Keratinocyte (primary cell): ENCODE measurements around the gene MAML2. TPM values are rescaled to one million over a fixed set of nuclear protein-coding genes. Genes with fewer than 3 reads are reported as not detected.

Experiments
- DNase-seq: peaks from one replicate; pipeline ENCODE4 v3.0.0-alpha.2; 2011; ENCODE audit warnings: low read depth, missing footprints, low spot score
- FAIRE-seq: peaks from 2 replicates; lab custom pipeline; 2011; peaks lifted over from hg19 to GRCh38; lab: Jason Lieb, UNC
- H2AFZ ChIP-seq: 2 replicates; pipeline ENCODE4 v1.6.0; 2012; ENCODE audit warnings: low read length, control low read depth, inconsistent platforms; ENCODE audit not compliant: control insufficient read depth
- H3K27ac ChIP-seq: 2 replicates; pipeline ENCODE4 v1.5.1; 2011; ENCODE audit warnings: low read length; ENCODE audit not compliant: control insufficient read depth, insufficient read depth
- H3K27me3 ChIP-seq: 3 replicates; pipeline ENCODE4 v1.6.0; 2011; ENCODE audit warnings: low read length; ENCODE audit not compliant: control insufficient read depth, insufficient read depth; ENCODE audit errors: extremely low read depth
- H3K36me3 ChIP-seq, 2 experiments: 2 replicates in 1 of 2; 3 replicates in 1 of 2; pipeline ENCODE4 v1.5.1; 2011; ENCODE audit warnings: low read length in 2 of 2, mild to moderate bottlenecking in 1 of 2; ENCODE audit not compliant: control insufficient read depth in 2 of 2, insufficient read depth in 2 of 2; ENCODE audit errors: extremely low read depth in 1 of 2
- H3K4me1 ChIP-seq: 3 replicates; pipeline ENCODE4 v1.5.1; 2011; ENCODE audit warnings: low read length; ENCODE audit not compliant: control insufficient read depth, insufficient read depth; ENCODE audit errors: extremely low read depth
- H3K4me2 ChIP-seq: 3 replicates; pipeline ENCODE4 v1.6.0; 2011; ENCODE audit warnings: low read depth, low read length; ENCODE audit not compliant: control insufficient read depth, insufficient read depth; ENCODE audit errors: extremely low read depth
- H3K4me3 ChIP-seq, 3 experiments: fragments of 200-600 bp in 1 of 3; sonication (generic) in 1 of 3; 2 replicates in 2 of 3; 3 replicates in 1 of 3; pipeline ENCODE4 v1.5.1; 2011 to 2016; ENCODE audit warnings: low read length in 3 of 3, mild to moderate bottlenecking in 3 of 3, control low read depth in 2 of 3, inconsistent platforms in 1 of 3, low read depth in 1 of 3, mixed read lengths in 1 of 3, mixed run types in 1 of 3, moderate library complexity in 1 of 3; ENCODE audit not compliant: control insufficient read depth in 2 of 3, insufficient read depth in 2 of 3; ENCODE audit errors: extremely low read depth in 1 of 3
- H3K79me2 ChIP-seq: 2 replicates; pipeline ENCODE4 v1.6.0; 2012; ENCODE audit warnings: low read length; ENCODE audit not compliant: control insufficient read depth, insufficient read depth
- H3K9ac ChIP-seq: 3 replicates; pipeline ENCODE4 v1.6.0; 2011; ENCODE audit warnings: low read length; ENCODE audit not compliant: control insufficient read depth, insufficient read depth; ENCODE audit errors: extremely low read depth
- H3K9me1 ChIP-seq: 3 replicates; pipeline ENCODE4 v1.6.0; 2011; ENCODE audit warnings: low read length; ENCODE audit not compliant: control insufficient read depth, insufficient read depth; ENCODE audit errors: extremely low read depth
- H3K9me3 ChIP-seq: 2 replicates; pipeline ENCODE4 v1.5.1; 2012; ENCODE audit warnings: low read depth, low read length; ENCODE audit not compliant: control insufficient read depth
- H4K20me1 ChIP-seq: 3 replicates; pipeline ENCODE4 v1.6.0; 2011; ENCODE audit warnings: low read length; ENCODE audit not compliant: control insufficient read depth, insufficient read depth; ENCODE audit errors: extremely low read depth
- EZH2 ChIP-seq: IDR thresholded peaks from one replicate; pipeline ENCODE4 v1.6.1; 2012; ENCODE audit warnings: inconsistent platforms, mild to moderate bottlenecking, low read length, moderate library complexity
- dilution Hi-C: fragments of 300-500 bp; cut with MboI; formaldehyde crosslinking; loops from one replicate; pipeline ENCODE4 v1.7.0; 2020; ENCODE audit warnings: low sequenced_read_pairs; ENCODE audit not compliant: extremely low pct_ligation_motif_present
- polyA plus RNA-seq, 5 experiments: library from polyadenylated mRNA; depleted of rRNA in 3 of 5; stranded (reverse) in 3 of 5; stranded (forward) in 1 of 5; unstranded in 1 of 5; fragments of >200 nt; gene quantifications; 1 replicate in 1 of 5; 2 replicates in 3 of 5; 3 replicates in 1 of 5; pipeline versions ENCODE4 v1.2.1 to v1.2.3, GENCODE V29; 2011 to 2012; ENCODE audit warnings: missing spikeins in 2 of 5, low read depth in 1 of 5, low replicate concordance in 1 of 5
- TF ChIP-seq, protein P1 (sequence below), 3 experiments: IDR thresholded peaks in 1 of 3; conservative IDR thresholded peaks in 1 of 3; optimal IDR thresholded peaks in 1 of 3; 2 replicates in 2 of 3; 3 replicates in 1 of 3; pipeline versions ENCODE3 to v1.5.1; 2011; ENCODE audit warnings: low read length in 3 of 3, mild to moderate bottlenecking in 3 of 3, moderate library complexity in 2 of 3, control low read depth in 1 of 3, inconsistent platforms in 1 of 3; ENCODE audit not compliant: insufficient read depth in 2 of 3; ENCODE audit errors: extremely low read depth in 1 of 3

Gene MAML2
- polyA plus RNA-seq, 1 donor (not counting 4 experiments of a cell fraction or from before 2014, with no cell fraction given), result 4.2 TPM

GRCh38 chr11:96112192-96113128 is 230.5 kb downstream of the MAML2 start:
- no peaks in the 10 kb centered on the region for H3K9me3 ChIP-seq
- no peak overlapping the region for H3K27ac ChIP-seq
- H4K20me1 ChIP-seq, result no peaks in the 10 kb centered on the region
- peaks cover 25% of the 10 kb centered on the region for H3K4me1 ChIP-seq
- no peak for FAIRE-seq
- no peaks in the 10 kb centered on the region for H3K27me3 ChIP-seq
- DNase-seq, result no peak
- H3K9ac ChIP-seq, result no peak overlapping the region
- H3K9me1 ChIP-seq, result no peaks in the 10 kb centered on the region
- TF ChIP-seq, protein P1, sequence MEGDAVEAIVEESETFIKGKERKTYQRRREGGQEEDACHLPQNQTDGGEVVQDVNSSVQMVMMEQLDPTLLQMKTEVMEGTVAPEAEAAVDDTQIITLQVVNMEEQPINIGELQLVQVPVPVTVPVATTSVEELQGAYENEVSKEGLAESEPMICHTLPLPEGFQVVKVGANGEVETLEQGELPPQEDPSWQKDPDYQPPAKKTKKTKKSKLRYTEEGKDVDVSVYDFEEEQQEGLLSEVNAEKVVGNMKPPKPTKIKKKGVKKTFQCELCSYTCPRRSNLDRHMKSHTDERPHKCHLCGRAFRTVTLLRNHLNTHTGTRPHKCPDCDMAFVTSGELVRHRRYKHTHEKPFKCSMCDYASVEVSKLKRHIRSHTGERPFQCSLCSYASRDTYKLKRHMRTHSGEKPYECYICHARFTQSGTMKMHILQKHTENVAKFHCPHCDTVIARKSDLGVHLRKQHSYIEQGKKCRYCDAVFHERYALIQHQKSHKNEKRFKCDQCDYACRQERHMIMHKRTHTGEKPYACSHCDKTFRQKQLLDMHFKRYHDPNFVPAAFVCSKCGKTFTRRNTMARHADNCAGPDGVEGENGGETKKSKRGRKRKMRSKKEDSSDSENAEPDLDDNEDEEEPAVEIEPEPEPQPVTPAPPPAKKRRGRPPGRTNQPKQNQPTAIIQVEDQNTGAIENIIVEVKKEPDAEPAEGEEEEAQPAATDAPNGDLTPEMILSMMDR (optimal IDR thresholded peaks at IDR 0.05 in 1 of 3, IDR thresholded peaks at IDR 0.05 in 1 of 3, conservative IDR thresholded peaks at IDR 0.05 in 1 of 3; ENCODE audit: extremely low read depth in 1 of 3, insufficient read depth in 2 of 3, low read length in 3 of 3), result no peak
- TF ChIP-seq EZH2, result no peak
- H3K36me3 ChIP-seq, result no peaks in the 10 kb centered on the region
- dilution Hi-C loops, result no loop called here
- H3K4me3 ChIP-seq, result no peak overlapping the region
- no peak overlapping the region for H2AFZ ChIP-seq
- H3K79me2 ChIP-seq, result no peaks in the 10 kb centered on the region
- no peak overlapping the region for H3K4me2 ChIP-seq

DNA sequence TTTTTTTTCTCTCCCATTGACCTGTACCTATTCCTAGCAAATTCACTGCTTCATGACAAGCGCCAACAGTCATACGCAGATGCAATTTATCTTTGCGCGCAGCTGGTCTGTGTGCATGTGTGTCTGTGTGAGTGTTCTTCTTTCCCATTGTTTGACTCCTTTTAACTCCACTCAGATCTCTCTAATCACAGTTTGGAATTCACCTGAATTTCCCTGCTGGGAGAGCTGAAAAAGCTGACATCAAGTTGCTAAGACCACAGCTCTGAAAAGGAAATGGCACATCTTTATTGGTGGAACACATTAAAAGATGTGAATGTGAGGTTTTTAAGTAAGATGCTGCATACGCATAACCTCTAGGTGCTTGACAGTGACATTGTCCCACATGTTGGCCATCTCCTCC is 231.7 kb downstream of the MAML2 start:
- no peaks in the 10 kb centered on the region for H3K79me2 ChIP-seq

More for the DNA sequence above, 231.7 kb downstream of the MAML2 start:
- dilution Hi-C loops, result no loop called here
- DNase-seq, result no peak
- no peak for FAIRE-seq
- no peak overlapping the region for H3K4me3 ChIP-seq
- TF ChIP-seq EZH2, result no peak
- TF ChIP-seq, protein P1 (optimal IDR thresholded peaks at IDR 0.05 in 1 of 3, IDR thresholded peaks at IDR 0.05 in 1 of 3, conservative IDR thresholded peaks at IDR 0.05 in 1 of 3; ENCODE audit: extremely low read depth in 1 of 3, insufficient read depth in 2 of 3, low read length in 3 of 3), result no peak
- H3K9me3 ChIP-seq, result no peaks in the 10 kb centered on the region
- H3K27ac ChIP-seq, result no peak overlapping the region
- no peaks in the 10 kb centered on the region for H3K36me3 ChIP-seq
- no peaks in the 10 kb centered on the region for H3K27me3 ChIP-seq
- no peak overlapping the region for H3K9ac ChIP-seq
- no peaks in the 10 kb centered on the region for H4K20me1 ChIP-seq
- H2AFZ ChIP-seq, result no peak overlapping the region
- peaks cover 25% of the 10 kb centered on the region for H3K4me1 ChIP-seq
- H3K9me1 ChIP-seq, result no peaks in the 10 kb centered on the region
- no peak overlapping the region for H3K4me2 ChIP-seq
